H1 (cell line): Measurements from ENCODE around the gene RPS18. TPM values are rescaled to one million over a fixed set of nuclear protein-coding genes. Genes with fewer than 3 reads are reported as not detected.

Experiments used
- CTCF ChIA-PET: fragments of 300-600 bp; sonication (Branson Sonifier 250); formaldehyde crosslinking; loops from one replicate; lab custom pipeline; 2021; ENCODE audit not compliant: partially characterized antibody; lab: Charles Lee
- POLR2A ChIA-PET: fragments of 300-600 bp; sonication (Branson Sonifier 250); formaldehyde crosslinking; loops from one replicate; lab custom pipeline; 2021; ENCODE audit warnings: inconsistent platforms; ENCODE audit not compliant: partially characterized antibody; lab: Charles Lee
- DNase-seq, 2 experiments: peaks; one replicate each; pipeline versions ENCODE4 v3.0.0 to v3.0.0-alpha.2; 2010 to 2022; ENCODE audit warnings: low spot score in 2 of 2, low read depth in 1 of 2, mixed read lengths in 1 of 2
- FAIRE-seq: peaks from 2 replicates; lab custom pipeline; 2011; peaks lifted over from hg19 to GRCh38; lab: Jason Lieb, UNC
- H2AFZ ChIP-seq: 2 replicates; pipeline ENCODE4 v1.8.1; 2012; ENCODE audit warnings: low read length, inconsistent platforms
- H2AK5ac ChIP-seq: 2 replicates; pipeline ENCODE4 v1.6.1; 2013; ENCODE audit warnings: low read depth, low read length
- H2BK120ac ChIP-seq: replicated peaks from 2 replicates; pipeline ENCODE3; 2013; ENCODE audit warnings: low read depth, low read length, inconsistent platforms
- H2BK12ac ChIP-seq: 2 replicates; pipeline ENCODE4 v1.6.1; 2013; ENCODE audit warnings: low read depth, low read length
- H2BK15ac ChIP-seq: 2 replicates; pipeline ENCODE4 v1.6.1; 2013; ENCODE audit warnings: low read length
- H2BK20ac ChIP-seq: 2 replicates; pipeline ENCODE4 v1.6.1; 2013; ENCODE audit warnings: low read length
- H2BK5ac ChIP-seq: 2 replicates; pipeline ENCODE4 v1.6.1; 2013; ENCODE audit warnings: low read depth, low read length
- H3K14ac ChIP-seq: 2 replicates; pipeline ENCODE4 v1.6.1; 2013; ENCODE audit warnings: inconsistent platforms; ENCODE audit not compliant: insufficient read length
- H3K18ac ChIP-seq: 2 replicates; pipeline ENCODE4 v1.6.1; 2013; ENCODE audit warnings: low read length; ENCODE audit errors: extremely low read depth
- H3K23ac ChIP-seq: 2 replicates; pipeline ENCODE4 v1.6.1; 2013; ENCODE audit warnings: inconsistent platforms; ENCODE audit not compliant: insufficient read length
- H3K23me2 ChIP-seq: 2 replicates; pipeline ENCODE4 v1.6.1; 2013; ENCODE audit warnings: low read depth, low read length
- H3K27ac ChIP-seq: 2 replicates; pipeline ENCODE4 v1.6.1; 2011; ENCODE audit warnings: low read depth, low read length, inconsistent platforms
- H3K27me3 ChIP-seq, 4 experiments: replicated peaks in 1 of 4; 1 replicate in 1 of 4; 2 replicates in 3 of 4; pipeline versions ENCODE4 v1.6.1 to v1.8.1; 2011 to 2013; ENCODE audit warnings: low read length in 3 of 4, mild to moderate bottlenecking in 3 of 4, inconsistent platforms in 2 of 4, mixed read lengths in 2 of 4, moderate library complexity in 1 of 4; ENCODE audit not compliant: control insufficient read depth in 3 of 4, insufficient read depth in 3 of 4; ENCODE audit errors: extremely low read depth in 1 of 4
- H3K36me3 ChIP-seq, 4 experiments: 2 replicates each; pipeline versions ENCODE4 v1.6.1 to v1.8.1; 2011 to 2013; ENCODE audit warnings: mild to moderate bottlenecking in 4 of 4, low read length in 3 of 4, moderate library complexity in 2 of 4, control low read depth in 1 of 4, inconsistent platforms in 1 of 4; ENCODE audit not compliant: insufficient read depth in 4 of 4, control insufficient read depth in 2 of 4
- H3K4ac ChIP-seq: replicated peaks from 2 replicates; pipeline ENCODE3; 2013; ENCODE audit warnings: low read length, low read depth, mixed read lengths, inconsistent platforms; ENCODE audit not compliant: insufficient read length
- H3K4me1 ChIP-seq, 4 experiments: replicated peaks in 1 of 4; 1 replicate in 1 of 4; 2 replicates in 3 of 4; pipeline versions ENCODE4 v1.6.1 to v1.8.1; 2011 to 2013; ENCODE audit warnings: low read length in 3 of 4, inconsistent platforms in 2 of 4, mixed read lengths in 1 of 4; ENCODE audit not compliant: insufficient read depth in 4 of 4, control insufficient read depth in 3 of 4
- H3K4me2 ChIP-seq, 2 experiments: 2 replicates each; pipeline versions ENCODE4 v1.6.1 to v1.8.1; 2011 to 2013; ENCODE audit warnings: low read depth in 2 of 2, low read length in 2 of 2, control low read depth in 1 of 2, inconsistent platforms in 1 of 2, mild to moderate bottlenecking in 1 of 2; ENCODE audit not compliant: insufficient read depth in 1 of 2
- H3K4me3 ChIP-seq, 4 experiments: fragments of 200-600, 300-600 bp in 1 of 4; sonication (generic), shearing (Covaris generic), sonication (Bioruptor Twin) in 1 of 4; 2 replicates each; pipeline versions ENCODE4 v1.5.1 to v1.8.1; 2011 to 2016; ENCODE audit warnings: low read length in 4 of 4, low read depth in 3 of 4, control low read depth in 2 of 4, inconsistent platforms in 2 of 4, mild to moderate bottlenecking in 2 of 4, mixed read lengths in 1 of 4, moderate library complexity in 1 of 4; ENCODE audit not compliant: insufficient read depth in 2 of 4; ENCODE audit errors: extremely low read depth in 1 of 4
- H3K56ac ChIP-seq: replicated peaks from 2 replicates; pipeline ENCODE3; 2013; ENCODE audit warnings: low read depth, mild to moderate bottlenecking, mixed read lengths, low read length, inconsistent platforms; ENCODE audit not compliant: insufficient read length
- H3K79me1 ChIP-seq: 2 replicates; pipeline ENCODE4 v1.6.1; 2013; ENCODE audit warnings: low read depth, low read length, control low read depth
- H3K79me2 ChIP-seq, 2 experiments: 2 replicates each; pipeline versions ENCODE4 v1.6.1 to v1.8.1; 2012 to 2013; ENCODE audit warnings: low read length in 2 of 2, mild to moderate bottlenecking in 2 of 2, inconsistent platforms in 1 of 2; ENCODE audit not compliant: insufficient read depth in 2 of 2, control insufficient read depth in 1 of 2
- H3K9ac ChIP-seq, 4 experiments: replicated peaks in 1 of 4; 1 replicate in 1 of 4; 2 replicates in 3 of 4; pipeline versions ENCODE4 v1.6.1 to v1.8.1; 2011 to 2013; ENCODE audit warnings: low read depth in 3 of 4, low read length in 3 of 4, control low read depth in 2 of 4, mild to moderate bottlenecking in 2 of 4, moderate library complexity in 2 of 4, inconsistent platforms in 1 of 4; ENCODE audit errors: extremely low read depth in 1 of 4
- H3K9me3 ChIP-seq, 2 experiments: 2 replicates each; pipeline versions ENCODE4 v1.6.1 to v1.8.1; 2012 to 2013; ENCODE audit warnings: mild to moderate bottlenecking in 2 of 2, moderate library complexity in 2 of 2, control low read depth in 1 of 2, inconsistent platforms in 1 of 2, low read depth in 1 of 2, low read length in 1 of 2, mixed read lengths in 1 of 2; ENCODE audit not compliant: insufficient read depth in 2 of 2
- H4K20me1 ChIP-seq, 2 experiments: replicated peaks in 1 of 2; 2 replicates each; pipeline versions ENCODE3 to v1.8.1; 2011 to 2013; ENCODE audit warnings: inconsistent platforms in 2 of 2, low read length in 2 of 2, mild to moderate bottlenecking in 1 of 2; ENCODE audit not compliant: insufficient read depth in 2 of 2, control insufficient read depth in 1 of 2
- H4K5ac ChIP-seq: 2 replicates; pipeline ENCODE4 v1.6.1; 2013; ENCODE audit warnings: low read length, low read depth, mixed read lengths, inconsistent platforms; ENCODE audit not compliant: insufficient read length
- H4K8ac ChIP-seq: 2 replicates; pipeline ENCODE4 v1.8.0; 2013; ENCODE audit warnings: mild to moderate bottlenecking, moderate library complexity, low read length, inconsistent platforms; ENCODE audit not compliant: insufficient read depth; ENCODE audit errors: extremely low read depth
- H4K91ac ChIP-seq: replicated peaks from 2 replicates; pipeline ENCODE3; 2013; ENCODE audit warnings: low read length, mixed read lengths, inconsistent platforms; ENCODE audit not compliant: insufficient read length
- ASH2L ChIP-seq: fragments of 200-600, 300-600 bp; sonication (generic); IDR thresholded peaks from one replicate; pipeline ENCODE4 v1.7.1; 2017; ENCODE audit warnings: low read length
- CTCF ChIP-seq, 3 experiments: IDR thresholded peaks; 1 replicate in 2 of 3; 2 replicates in 1 of 3; pipeline versions ENCODE4 v1.5.1 to v1.6.1; 2011; ENCODE audit warnings: low read length in 3 of 3, mild to moderate bottlenecking in 3 of 3, inconsistent platforms in 2 of 3, low read depth in 1 of 3, moderate library complexity in 1 of 3; ENCODE audit not compliant: insufficient read depth in 1 of 3; ENCODE audit errors: control extremely low read depth in 1 of 3
- E2F6 ChIP-seq: IDR thresholded peaks from 2 replicates; pipeline ENCODE4 v1.6.1; 2012; ENCODE audit warnings: inconsistent platforms
- HDAC6 ChIP-seq: IDR thresholded peaks from one replicate; pipeline ENCODE4 v1.7.1; 2012; ENCODE audit warnings: low read depth, mild to moderate bottlenecking, inconsistent platforms, low read length, moderate library complexity
- KDM4A ChIP-seq: IDR thresholded peaks from one replicate; pipeline ENCODE4 v1.7.1; 2012; ENCODE audit warnings: low read depth, mild to moderate bottlenecking, moderate library complexity, low read length, inconsistent platforms; ENCODE audit not compliant: severe bottlenecking
- POLR2A ChIP-seq, 2 experiments: IDR thresholded peaks; 1 replicate in 1 of 2; 2 replicates in 1 of 2; pipeline ENCODE4 v1.6.1; 2011; ENCODE audit warnings: low read depth in 2 of 2, low read length in 2 of 2, mild to moderate bottlenecking in 2 of 2; ENCODE audit errors: control extremely low read depth in 1 of 2
- TAF7 ChIP-seq: optimal IDR thresholded peaks from 2 replicates; pipeline ENCODE3; 2011; ENCODE audit warnings: low read depth, mild to moderate bottlenecking, inconsistent platforms, low read length, moderate library complexity, borderline replicate concordance
- WGBS, 2 experiments: shearing (Covaris generic) in 1 of 2; methylation state at CpG; one replicate each; pipeline versions ENCODE4 v1.1.6 to v1.1.7; 2013 to 2015; ENCODE audit warnings: low lambda C conversion rate in 2 of 2, mixed read lengths in 2 of 2, inconsistent platforms in 1 of 2, low coverage in 1 of 2, missing lambda C conversion rate in 1 of 2; ENCODE audit not compliant: insufficient replicate concordance in 2 of 2, insufficient coverage in 1 of 2, insufficient read length in 1 of 2; ENCODE audit errors: extremely low coverage in 1 of 2, missing lambda C conversion rate in 1 of 2; 5-methylcytosine and 5-hydroxymethylcytosine counted together
- polyA plus RNA-seq, 7 experiments: library from polyadenylated mRNA; depleted of rRNA in 3 of 7; stranded (reverse) in 5 of 7; unstranded in 2 of 7; fragments of >200 nt in 5 of 7; fragments of 200-250 nt in 2 of 7; gene quantifications; 1 replicate in 5 of 7; 2 replicates in 1 of 7; 4 replicates in 1 of 7; pipeline versions ENCODE4 v1.2.1 to v1.2.3, GENCODE V29; 2011 to 2013; ENCODE audit warnings: missing spikeins in 2 of 7, mixed read lengths in 2 of 7
- total RNA-seq: library from RNA; stranded (reverse); fragmentation: NEBNext Ultra II Directional; extraction: Animal tissue kit (Norgen Biotek cat#: 25700); gene quantifications from 2 replicates; pipeline ENCODE4 v1.2.1, GENCODE V29; 2021

Gene RPS18
- total and polyA plus RNA-seq, 2 of the 8 experiments (the other 6 are each of a cell fraction or from before 2014, with no cell fraction given) = 2,796 to 7,099 TPM

DNA sequence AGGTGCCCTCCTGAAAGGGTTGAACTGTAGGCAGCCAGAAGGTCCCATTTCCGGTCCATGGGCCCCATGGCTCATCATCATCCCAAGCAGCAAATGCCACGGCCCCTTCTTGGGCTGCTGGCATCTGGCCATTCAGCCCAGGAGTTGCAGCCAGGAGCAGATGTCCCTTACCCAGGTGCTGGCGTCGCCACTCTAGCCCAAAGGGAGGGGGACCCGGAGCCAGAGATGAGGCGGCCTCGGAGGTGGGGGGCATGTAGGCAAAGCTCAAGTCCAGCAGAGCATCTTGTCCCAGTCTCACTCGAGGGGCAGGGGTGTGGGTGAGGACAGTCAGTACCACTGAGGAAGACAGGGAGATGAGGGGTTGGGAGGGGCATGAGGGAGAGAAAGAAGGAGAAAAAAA is 33.2 kb downstream of the RPS18 start:
- H3K4me2 ChIP-seq = no peak overlapping the region
- H4K5ac ChIP-seq = no peak overlapping the region
- no peaks in the 10 kb centered on the region; a peak in 2 of 8 replicates for H3K36me3 ChIP-seq
- no peaks in the 10 kb centered on the region for H3K4me1 ChIP-seq
- no peaks in the 10 kb centered on the region for H3K27me3 ChIP-seq
- no peak overlapping the region for H2BK5ac ChIP-seq
- no peak for TF ChIP-seq ASH2L
- TF ChIP-seq TAF7 = no peak
- no peak for TF ChIP-seq CTCF (IDR thresholded peaks at IDR 0.05; ENCODE audit: control extremely low read depth in 1 of 3, insufficient read depth in 1 of 3, low read depth in 1 of 3, low read length in 3 of 3)
- no peak for TF ChIP-seq KDM4A
- no peak for TF ChIP-seq E2F6
- no peak for TF ChIP-seq HDAC6
- no peak for TF ChIP-seq POLR2A (IDR thresholded peaks at IDR 0.05; ENCODE audit: control extremely low read depth in 1 of 2, low read depth in 2 of 2, low read length in 2 of 2)
- no peak overlapping the region for H3K4me3 ChIP-seq
- FAIRE-seq = no peak
- H2BK12ac ChIP-seq = no peak overlapping the region
- H3K79me2 ChIP-seq = peaks cover 0 to 15% of the 10 kb centered on the region in 2 experiments; a peak in 2 of 4 replicates
- H2BK20ac ChIP-seq = no peak overlapping the region
- CTCF ChIA-PET = no interaction called here
- H3K27ac ChIP-seq = no peak overlapping the region
- H3K9ac ChIP-seq = no peak overlapping the region
- H3K18ac ChIP-seq = no peak overlapping the region
- H4K8ac ChIP-seq = no peak overlapping the region
- H3K14ac ChIP-seq = no peak overlapping the region
- no peak overlapping the region for H3K56ac ChIP-seq
- 88% methylated on average over 8 of the region's 8 CpGs; no CpG with 5 or more reads in 1 of the 2 experiments for WGBS, 2 experiments
- no peaks in the 10 kb centered on the region for H3K9me3 ChIP-seq
- 0 out of 2 replicates have a peak, but pooled peaks cover 3% of the 10 kb centered on the region for H3K79me1 ChIP-seq
- DNase-seq = no peak
- H2BK15ac ChIP-seq = no peak overlapping the region
- H4K20me1 ChIP-seq = peaks cover 0 to 4% of the 10 kb centered on the region in 2 experiments
- no peak overlapping the region for H3K23ac ChIP-seq
- POLR2A ChIA-PET = interaction anchor here (0.8 to 1.3 kb wide), 3 partner anchors 10 to 34 kb away, joined by 3 read pairs; partner anchors contain the start of genes RPS18, VPS52 and ZBTB22
- H3K23me2 ChIP-seq = no peaks in the 10 kb centered on the region
- no peak overlapping the region for H2BK120ac ChIP-seq
- H2AK5ac ChIP-seq = no peak overlapping the region
- no peak overlapping the region for H3K4ac ChIP-seq
- no peak overlapping the region for H4K91ac ChIP-seq
- no peak overlapping the region for H2AFZ ChIP-seq
